ENCODE results near the gene GALNT9. TPM values are rescaled to one million over a fixed set of nuclear protein-coding genes. Genes with fewer than 3 reads are reported as not detected.

GALNT9 gene
- total and polyA plus RNA-seq, 7 experiments from 2014 or later: not detected

GRCh38 chr12:132312516-132312915, 16.9 kb downstream of the GALNT9 start:
- peaks cover 0 to 33% (median 16%) of the 10 kb centered on the region in 11 donors for H3K9me3 Mint-ChIP-seq
- H3K4me3 Mint-ChIP-seq: no peak overlapping the region
- H3K36me3 Mint-ChIP-seq: peaks cover 0 to 12% (median 9%) of the 10 kb centered on the region in 5 donors
- ATAC-seq (no peak), DNase-seq (no peak)
- Histone ChIP-seq H3K4me1 (ENCODE audit: control insufficient read depth in 2 of 2, insufficient read depth in 2 of 2, low read length in 2 of 2) (no peaks in the 10 kb centered on the region), H3K9me3 (ENCODE audit: control insufficient read depth in 2 of 3, low read length in 3 of 3) (peaks cover 0 to 8% (median 0%) of the 10 kb centered on the region in 3 experiments), H3K36me3 (ENCODE audit: control insufficient read depth in 2 of 3, insufficient read depth in 3 of 3, low read length in 3 of 3) (no peaks in the 10 kb centered on the region), H3K27ac (ENCODE audit: low read depth, low read length) (no peak overlapping the region), H3K27me3 (ENCODE audit: control insufficient read depth in 2 of 2, insufficient read depth in 2 of 2, low read length in 2 of 2) (no peaks in the 10 kb centered on the region), H3K4me3 (ENCODE audit: low read length) (no peak overlapping the region)
- intact Hi-C loops (cut with micrococcal nuclease): no loop called here
- H3K27me3 Mint-ChIP-seq: peaks cover 0 to 14% (median 7%) of the 10 kb centered on the region in 5 donors
- H3K27ac Mint-ChIP-seq: no peak overlapping the region
- CTCF ChIA-PET: no interaction called here
- POLR2A ChIA-PET: no interaction called here
- H3K4me1 Mint-ChIP-seq: no peaks in the 10 kb centered on the region

- H3K4me1 ChIP-seq (ENCODE audit: control insufficient read depth in 2 of 2, insufficient read depth in 2 of 2, low read length in 2 of 2): no peaks in the 10 kb centered on the region
- no peaks in the 10 kb centered on the region for H3K36me3 ChIP-seq (ENCODE audit: control insufficient read depth in 2 of 3, insufficient read depth in 3 of 3, low read length in 3 of 3)
- H3K27ac ChIP-seq (ENCODE audit: low read depth, low read length): no peak overlapping the region
- no peaks in the 10 kb centered on the region for H3K27me3 ChIP-seq (ENCODE audit: control insufficient read depth in 2 of 2, insufficient read depth in 2 of 2, low read length in 2 of 2)
- Mint-ChIP-seq H3K27me3 (peaks cover 0 to 7% (median 0%) of the 10 kb centered on the region in 5 donors), H3K4me1 (no peaks in the 10 kb centered on the region), H3K27ac (no peak overlapping the region), H3K36me3 (peaks cover 0 to 12% (median 9%) of the 10 kb centered on the region in 5 donors), H3K4me3 (no peak overlapping the region), H3K9me3 (peaks cover 0 to 33% (median 16%) of the 10 kb centered on the region in 11 donors)
- intact Hi-C loops (cut with micrococcal nuclease): no loop called here
- ChIA-PET CTCF (no interaction called here), POLR2A (no interaction called here)
- no peak overlapping the region for H3K4me3 ChIP-seq (ENCODE audit: low read length)
- H3K9me3 ChIP-seq (ENCODE audit: control insufficient read depth in 2 of 3, low read length in 3 of 3): peaks cover 0 to 8% (median 0%) of the 10 kb centered on the region in 3 experiments
- ATAC-seq (no peak), DNase-seq (no peak)
Measured at GRCh38 chr12:132311201-132311915, 18.0 kb downstream of the GALNT9 start.

GRCh38 chr12:132310181-132311040, 19.0 kb downstream of the GALNT9 start:
- Mint-ChIP-seq H3K4me3 (no peak overlapping the region), H3K27me3 (peaks cover 0 to 7% (median 0%) of the 10 kb centered on the region in 5 donors), H3K4me1 (no peaks in the 10 kb centered on the region), H3K36me3 (peaks cover 0 to 12% (median 9%) of the 10 kb centered on the region in 5 donors), H3K27ac (no peak overlapping the region), H3K9me3 (peaks cover 0 to 33% (median 16%) of the 10 kb centered on the region in 11 donors)
- Histone ChIP-seq H3K27ac (ENCODE audit: low read depth, low read length) (no peak overlapping the region), H3K4me1 (ENCODE audit: control insufficient read depth in 2 of 2, insufficient read depth in 2 of 2, low read length in 2 of 2) (no peaks in the 10 kb centered on the region), H3K27me3 (ENCODE audit: control insufficient read depth in 2 of 2, insufficient read depth in 2 of 2, low read length in 2 of 2) (no peaks in the 10 kb centered on the region), H3K36me3 (ENCODE audit: control insufficient read depth in 2 of 3, insufficient read depth in 3 of 3, low read length in 3 of 3) (no peaks in the 10 kb centered on the region), H3K4me3 (ENCODE audit: low read length) (no peak overlapping the region), H3K9me3 (ENCODE audit: control insufficient read depth in 2 of 3, low read length in 3 of 3) (peaks cover 0 to 8% (median 0%) of the 10 kb centered on the region in 3 experiments)
- intact Hi-C loops (cut with micrococcal nuclease): no loop called here
- DNase-seq (no peak), ATAC-seq (no peak)
- ChIA-PET CTCF (no interaction called here), POLR2A (no interaction called here)

- H3K36me3 ChIP-seq (ENCODE audit: control insufficient read depth in 2 of 3, insufficient read depth in 3 of 3, low read length in 3 of 3): no peaks in the 10 kb centered on the region
- H3K4me1 ChIP-seq (ENCODE audit: control insufficient read depth in 2 of 2, insufficient read depth in 2 of 2, low read length in 2 of 2): no peaks in the 10 kb centered on the region
- H3K27me3 Mint-ChIP-seq: peaks cover 0 to 7% (median 0%) of the 10 kb centered on the region in 5 donors
- no peak for DNase-seq
- peaks cover 0 to 8% (median 0%) of the 10 kb centered on the region in 3 experiments for H3K9me3 ChIP-seq (ENCODE audit: control insufficient read depth in 2 of 3, low read length in 3 of 3)
- ChIA-PET CTCF (no interaction called here), POLR2A (no interaction called here)
- H3K27ac Mint-ChIP-seq: no peak overlapping the region
- no peak overlapping the region for H3K27ac ChIP-seq (ENCODE audit: low read depth, low read length)
- intact Hi-C loops (cut with micrococcal nuclease): no loop called here
- ATAC-seq: no peak
- H3K4me3 Mint-ChIP-seq: no peak overlapping the region
- H3K27me3 ChIP-seq (ENCODE audit: control insufficient read depth in 2 of 2, insufficient read depth in 2 of 2, low read length in 2 of 2): no peaks in the 10 kb centered on the region
- H3K9me3 Mint-ChIP-seq: peaks cover 0 to 33% (median 16%) of the 10 kb centered on the region in 11 donors
- peaks cover 0 to 12% (median 9%) of the 10 kb centered on the region in 5 donors for H3K36me3 Mint-ChIP-seq
- no peak overlapping the region for H3K4me3 ChIP-seq (ENCODE audit: low read length)
- H3K4me1 Mint-ChIP-seq: no peaks in the 10 kb centered on the region
Measured at GRCh38 chr12:132309596-132310086, 19.7 kb downstream of the GALNT9 start.

GRCh38 chr12:132308853-132309595, 20.4 kb downstream of the GALNT9 start:
- Histone ChIP-seq H3K27ac (ENCODE audit: low read depth, low read length) (no peak overlapping the region), H3K4me1 (ENCODE audit: control insufficient read depth in 2 of 2, insufficient read depth in 2 of 2, low read length in 2 of 2) (no peaks in the 10 kb centered on the region), H3K9me3 (ENCODE audit: control insufficient read depth in 2 of 3, low read length in 3 of 3) (peaks cover 0 to 8% (median 0%) of the 10 kb centered on the region in 3 experiments), H3K27me3 (ENCODE audit: control insufficient read depth in 2 of 2, insufficient read depth in 2 of 2, low read length in 2 of 2) (no peaks in the 10 kb centered on the region), H3K4me3 (ENCODE audit: low read length) (no peak overlapping the region), H3K36me3 (ENCODE audit: control insufficient read depth in 2 of 3, insufficient read depth in 3 of 3, low read length in 3 of 3) (no peaks in the 10 kb centered on the region)
- Mint-ChIP-seq H3K4me3 (no peak overlapping the region), H3K4me1 (no peaks in the 10 kb centered on the region), H3K27me3 (peaks cover 0 to 7% (median 0%) of the 10 kb centered on the region in 5 donors), H3K27ac (no peak overlapping the region), H3K36me3 (peaks cover 0 to 12% (median 9%) of the 10 kb centered on the region in 5 donors), H3K9me3 (peaks cover 0 to 30% (median 14%) of the 10 kb centered on the region in 11 donors)
- no peak for DNase-seq
- no peak for ATAC-seq
- ChIA-PET POLR2A (no interaction called here), CTCF (no interaction called here)
- intact Hi-C loops (cut with micrococcal nuclease): no loop called here

Measured in naive thymus-derived CD4-positive, alpha-beta T cell (primary cell).